Purkinje cell (primary cell): ENCODE data around the gene PWWP2B. TPM values are rescaled to one million over a fixed set of nuclear protein-coding genes. Genes with fewer than 3 reads are reported as not detected.

ENCODE experiments used
- polyA plus RNA-seq: library from polyadenylated mRNA; unstranded; fragments of >200 nt; fragmentation: Nextera tagmentation; gene quantifications from 2 replicates; pipeline ENCODE4 v1.2.1, GENCODE V29; 2014

The PWWP2B gene
- polyA plus RNA-seq = 0.35 and 0.76 TPM in 2 replicates

GRCh38 chr10:132397036-132397541 is at the start of gene PWWP2B:
Gene PWWP2B (plus strand): TSS chr10:132397200. CDS start chr10:132397227, 27 bp downstream.

Other genes starting within 250 kb of the PWWP2B start
- gene DPYSL4, start 210.3 kb upstream of the PWWP2B start, polyA plus RNA-seq = 2.8 and 3.8 TPM in 2 replicates
- 2.4 and 2.5 TPM in 2 replicates for gene STK32C, start 89.2 kb upstream of the PWWP2B start, polyA plus RNA-seq
- 3.7 and 7.8 TPM in 2 replicates for gene LRRC27, start 65.0 kb upstream of the PWWP2B start, polyA plus RNA-seq
- gene INPP5A, start 140.6 kb downstream of the PWWP2B start, polyA plus RNA-seq = 322 and 427 TPM in 2 replicates